SK-N-SH treated with all-trans-retinoic acid at 6 μM for 48 hours (cell line): Measurements from ENCODE around the gene RFWD3.
A peak's percentile ranks its signal among the peaks of the same experiment; 100 is the strongest.

Source experiments
- ATAC-seq: fragments of 200-7000 bp; cut with Tn5 transposase; 3 replicates; pipeline ENCODE4 v1.9.1; 2020; ENCODE audit warnings: mild to moderate bottlenecking, moderate library complexity
- ARNTL ChIP-seq: fragments of 450-650 bp; formaldehyde crosslinking; IDR thresholded peaks from 2 replicates; pipeline ENCODE4 v1.5.0; 2020; ENCODE audit warnings: low read depth, mild to moderate bottlenecking, moderate library complexity, borderline replicate concordance
- BACH2 ChIP-seq: fragments of 250-450 bp; sonication (Bioruptor Pico); IDR thresholded peaks from 2 replicates; pipeline ENCODE4 v1.9.0; 2021; ENCODE audit warnings: mild to moderate bottlenecking, borderline replicate concordance
- CREB5 ChIP-seq: fragments of 250-450 bp; sonication (Bioruptor Pico); IDR thresholded peaks from 2 replicates; pipeline ENCODE4 v1.5.1; 2020; ENCODE audit warnings: low read depth, mild to moderate bottlenecking, moderate library complexity
- CSDC2 ChIP-seq: fragments of 250-450 bp; sonication (Bioruptor Pico); IDR thresholded peaks from 2 replicates; pipeline ENCODE4 v1.5.0; 2020; ENCODE audit warnings: mild to moderate bottlenecking, moderate library complexity
- CSRNP3 ChIP-seq: fragments of 250-450 bp; sonication (Bioruptor Pico); IDR thresholded peaks from 2 replicates; pipeline ENCODE4 v1.5.1; 2021; ENCODE audit warnings: mild to moderate bottlenecking, moderate library complexity
- ISL1 ChIP-seq: fragments of 250-450 bp; sonication (Bioruptor Pico); IDR thresholded peaks from 2 replicates; pipeline ENCODE4 v2.1.2; 2022; ENCODE audit warnings: mild to moderate bottlenecking, moderate library complexity
- OSR1 ChIP-seq: fragments of 250-450 bp; sonication (Bioruptor Pico); IDR thresholded peaks from 2 replicates; pipeline ENCODE4 v1.8.0; 2022; ENCODE audit warnings: moderate library complexity, mild to moderate bottlenecking, inconsistent platforms
- PATZ1 ChIP-seq: fragments of 250-450 bp; sonication (Bioruptor Pico); IDR thresholded peaks from 2 replicates; pipeline ENCODE4 v1.8.0; 2020; ENCODE audit warnings: mild to moderate bottlenecking, moderate library complexity, borderline replicate concordance
- POU6F1 ChIP-seq: fragments of 250-450 bp; sonication (Bioruptor Pico); IDR thresholded peaks from 2 replicates; pipeline ENCODE4 v1.8.0; 2021; ENCODE audit warnings: low read depth, mild to moderate bottlenecking, moderate library complexity, borderline replicate concordance
- TCF4 ChIP-seq: fragments of 250-450 bp; sonication (Bioruptor Pico); IDR thresholded peaks from 2 replicates; pipeline ENCODE4 v1.8.0; 2021; ENCODE audit warnings: mild to moderate bottlenecking, moderate library complexity, borderline replicate concordance
- TSHZ2 ChIP-seq: fragments of 250-450 bp; sonication (Bioruptor Pico); IDR thresholded peaks from 2 replicates; pipeline ENCODE4 v1.5.0; 2020; ENCODE audit warnings: mild to moderate bottlenecking, moderate library complexity
- ZC3H10 ChIP-seq: fragments of 250-450 bp; sonication (Bioruptor Pico); IDR thresholded peaks from 2 replicates; pipeline ENCODE4 v1.5.1; 2021; ENCODE audit warnings: mild to moderate bottlenecking, moderate library complexity
- ZNF565 ChIP-seq: fragments of 450-650 bp; formaldehyde crosslinking; conservative IDR thresholded peaks from 2 replicates; pipeline ENCODE4 v1.5.0; 2020; ENCODE audit warnings: low read depth, mild to moderate bottlenecking, moderate library complexity
- ZNF70 ChIP-seq: fragments of 450-650 bp; formaldehyde crosslinking; IDR thresholded peaks from 2 replicates; pipeline ENCODE4 v1.5.0; 2020; ENCODE audit warnings: mild to moderate bottlenecking, moderate library complexity
- ZNF8 ChIP-seq: fragments of 450-650 bp; formaldehyde crosslinking; IDR thresholded peaks from 2 replicates; pipeline ENCODE4 v1.5.0; 2020; ENCODE audit warnings: mild to moderate bottlenecking, moderate library complexity

Gene RFWD3

GRCh38 chr16:74607310-74607961 lies 59.2 kb downstream of the RFWD3 start (continued):
- TF ChIP-seq TSHZ2 (CRISPR knock-in tag) = no peak
- no peak for TF ChIP-seq BACH2 (CRISPR knock-in tag)
- no peak for TF ChIP-seq ARNTL (CRISPR knock-in tag)

DNA sequence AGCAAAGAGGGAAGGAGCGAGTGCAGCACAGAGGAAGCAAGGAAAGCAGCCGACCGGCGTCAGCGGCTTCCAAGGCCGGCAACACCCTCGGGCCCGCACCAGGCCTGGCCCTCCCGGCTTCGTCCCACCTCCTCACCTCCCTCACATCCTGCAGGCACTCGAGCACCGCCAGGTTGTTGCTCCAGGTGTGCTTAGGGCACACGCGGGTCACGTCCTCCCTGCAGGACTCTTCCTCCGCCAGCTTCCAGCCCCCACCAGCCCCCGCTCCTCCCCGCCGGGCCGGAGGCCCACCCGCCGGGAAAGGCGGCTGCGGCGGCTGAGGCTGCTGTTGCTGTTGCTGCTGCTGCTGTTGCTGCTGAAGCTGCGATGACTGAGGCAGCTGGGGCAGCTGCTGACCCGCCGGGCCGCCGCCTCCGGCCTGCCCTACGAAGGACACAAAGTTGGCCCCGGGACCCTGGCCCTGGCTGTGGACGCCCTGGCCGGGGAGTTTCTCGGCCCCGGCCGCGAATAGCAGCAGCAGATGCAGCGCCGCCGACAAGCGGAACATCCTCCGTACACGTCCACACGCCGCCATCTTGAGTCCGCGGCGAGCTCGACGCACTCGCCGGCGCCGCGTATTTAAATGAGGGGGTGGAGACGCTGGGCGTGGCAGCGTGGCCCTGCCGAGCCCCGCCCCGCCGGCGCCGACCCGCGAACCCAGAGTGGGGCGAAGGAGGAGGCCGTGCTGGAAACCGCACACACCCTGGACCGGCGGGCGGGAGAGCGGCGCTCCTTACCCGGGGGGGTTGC lies 60.0 kb downstream of the RFWD3 start, which contains the start of gene GLG1:
Gene GLG1, minus strand, starts transcription at position 594 of the 789 bp plus-strand sequence. Its CDS starts 20 bp downstream, at position 574.
- TF ChIP-seq ZNF70 (peak; percentile 15; the same call in 1 of the 2 replicates), POU6F1 (no peak), ZC3H10 (CRISPR knock-in tag) (no peak), TCF4 (CRISPR knock-in tag) (no peak), OSR1 (no peak)
- TF ChIP-seq, all 23 proteins: peak for 1
- peak; percentile 95 for ATAC-seq

- peak; percentile 41 for ATAC-seq
- no peak for TF ChIP-seq ARNTL (CRISPR knock-in tag)
These were observed 60.7 kb downstream of the RFWD3 start for GRCh38 chr16:74605746-74606520.

DNA sequence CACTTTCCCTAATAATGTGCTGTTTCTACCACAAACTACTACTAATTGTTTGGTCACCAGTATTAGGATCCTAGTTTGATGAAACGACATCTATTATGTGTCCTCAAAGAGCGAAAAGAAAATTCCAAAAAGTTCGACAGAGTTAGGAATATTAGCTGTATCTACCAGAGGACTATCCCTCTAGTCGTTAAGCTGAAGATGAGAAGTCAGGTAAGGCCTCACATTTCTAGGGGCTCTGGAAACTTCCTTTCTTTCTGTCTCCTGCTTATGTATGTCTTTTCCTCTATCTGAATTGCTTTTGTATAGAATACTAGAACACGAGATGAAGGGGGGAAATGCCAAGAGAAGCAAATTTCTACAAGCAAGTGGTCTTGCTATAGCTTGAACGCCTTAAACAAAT lies 61.3 kb downstream of the RFWD3 start:
- TF ChIP-seq ARNTL (CRISPR knock-in tag) (no peak), ISL1 (CRISPR knock-in tag) (no peak), ZC3H10 (CRISPR knock-in tag) (no peak), ZNF8 (CRISPR knock-in tag) (no peak), POU6F1 (no peak), BACH2 (CRISPR knock-in tag) (no peak), CSRNP3 (CRISPR knock-in tag) (no peak)

GRCh38 chr16:74603848-74604247 lies 62.8 kb downstream of the RFWD3 start:
- no peak for ATAC-seq

More for the DNA sequence above, 61.3 kb downstream of the RFWD3 start:
- no peak for ATAC-seq

More at GRCh38 chr16:74603848-74604247, 62.8 kb downstream of the RFWD3 start:
- TF ChIP-seq CREB5 (CRISPR knock-in tag) = no peak
- TF ChIP-seq POU6F1 = no peak
- TF ChIP-seq OSR1 = no peak
- no peak for TF ChIP-seq ZNF565 (CRISPR knock-in tag)
- no peak for TF ChIP-seq CSDC2
- TF ChIP-seq PATZ1 (CRISPR knock-in tag) = no peak
